HFF-Myc (cell line): ENCODE data around the gene RASL10B.
A peak's percentile ranks its signal among the peaks of the same experiment; 100 is the strongest.

Experiments
- DNase-seq: peaks from one replicate; pipeline ENCODE4 v3.0.0-alpha.2; 2011; ENCODE audit warnings: low read depth; ENCODE audit errors: extremely low read depth
- H3K4me3 ChIP-seq: replicated peaks from 2 replicates; pipeline ENCODE4 v1.5.1; 2011; ENCODE audit warnings: low read depth, mild to moderate bottlenecking, control low read depth, low read length
- TF ChIP-seq, protein P1 (sequence below): IDR thresholded peaks from 2 replicates; pipeline ENCODE4 v1.5.1; 2012; ENCODE audit warnings: mild to moderate bottlenecking, low read depth, low read length, control low read depth; ENCODE audit errors: missing control alignments

Gene RASL10B

DNA sequence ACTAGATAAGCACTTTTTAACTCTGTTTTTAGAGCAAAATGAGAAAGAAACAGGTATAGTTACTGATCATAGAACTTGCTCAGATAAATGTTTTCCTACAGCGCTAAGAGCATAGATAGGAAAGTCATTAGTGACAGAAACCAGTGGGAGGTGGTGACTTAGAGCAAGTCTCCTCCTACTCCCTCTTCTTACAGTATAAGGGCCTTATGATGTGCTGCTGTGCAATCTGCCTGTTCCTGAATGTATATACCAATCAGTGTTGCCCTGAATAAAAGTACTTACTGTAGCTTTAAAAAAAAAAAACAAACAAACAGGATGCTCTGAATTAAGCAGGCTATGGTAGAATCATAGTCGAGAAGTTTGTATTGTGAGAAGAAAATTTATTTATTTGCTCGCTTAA, 23.3 kb upstream of the RASL10B start:
- DNase-seq = no peak
- no peak overlapping the region for H3K4me3 ChIP-seq
- TF ChIP-seq, protein P1, sequence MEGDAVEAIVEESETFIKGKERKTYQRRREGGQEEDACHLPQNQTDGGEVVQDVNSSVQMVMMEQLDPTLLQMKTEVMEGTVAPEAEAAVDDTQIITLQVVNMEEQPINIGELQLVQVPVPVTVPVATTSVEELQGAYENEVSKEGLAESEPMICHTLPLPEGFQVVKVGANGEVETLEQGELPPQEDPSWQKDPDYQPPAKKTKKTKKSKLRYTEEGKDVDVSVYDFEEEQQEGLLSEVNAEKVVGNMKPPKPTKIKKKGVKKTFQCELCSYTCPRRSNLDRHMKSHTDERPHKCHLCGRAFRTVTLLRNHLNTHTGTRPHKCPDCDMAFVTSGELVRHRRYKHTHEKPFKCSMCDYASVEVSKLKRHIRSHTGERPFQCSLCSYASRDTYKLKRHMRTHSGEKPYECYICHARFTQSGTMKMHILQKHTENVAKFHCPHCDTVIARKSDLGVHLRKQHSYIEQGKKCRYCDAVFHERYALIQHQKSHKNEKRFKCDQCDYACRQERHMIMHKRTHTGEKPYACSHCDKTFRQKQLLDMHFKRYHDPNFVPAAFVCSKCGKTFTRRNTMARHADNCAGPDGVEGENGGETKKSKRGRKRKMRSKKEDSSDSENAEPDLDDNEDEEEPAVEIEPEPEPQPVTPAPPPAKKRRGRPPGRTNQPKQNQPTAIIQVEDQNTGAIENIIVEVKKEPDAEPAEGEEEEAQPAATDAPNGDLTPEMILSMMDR = no peak

DNA sequence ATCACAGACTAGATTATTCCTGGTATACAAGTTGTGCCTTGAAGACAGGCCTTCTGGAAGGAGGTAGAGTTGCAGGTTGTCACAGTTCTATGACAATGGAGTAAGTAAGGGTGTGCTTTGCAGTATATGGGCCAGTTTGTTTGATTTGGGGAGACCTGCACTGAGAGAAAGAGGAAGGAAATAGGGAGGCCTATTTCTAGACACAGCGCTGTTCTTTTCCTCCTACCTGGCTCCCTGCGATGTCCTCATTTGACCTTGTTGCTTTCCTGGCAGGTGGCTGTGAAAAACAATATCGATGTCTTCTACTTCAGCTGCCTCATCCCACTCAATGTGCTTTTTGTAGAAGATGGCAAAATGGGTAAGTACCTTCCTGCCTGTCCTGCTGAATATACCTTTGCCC, 22.5 kb upstream of the RASL10B start:
- DNase-seq = no peak
- TF ChIP-seq, protein P1 = no peak
- no peak overlapping the region for H3K4me3 ChIP-seq

DNA sequence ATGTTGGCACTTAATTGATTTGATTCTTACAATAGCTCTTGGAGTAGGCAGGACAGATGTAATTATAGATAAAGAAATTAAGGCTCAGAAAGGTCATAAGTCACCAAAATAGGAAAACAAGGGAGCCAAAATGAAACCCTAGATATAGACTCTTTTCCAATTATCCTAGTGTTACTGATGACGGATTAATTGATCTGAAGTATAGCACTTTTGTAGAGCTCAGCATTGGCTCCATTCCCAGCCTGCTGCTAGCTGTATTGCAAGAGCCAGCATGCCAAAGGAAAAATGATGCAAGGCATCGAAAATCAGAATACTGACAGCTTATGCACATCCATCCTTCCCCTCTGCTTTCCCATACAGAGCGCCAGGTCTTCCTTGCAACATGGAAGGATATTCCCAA, 21.6 kb upstream of the RASL10B start:
- H3K4me3 ChIP-seq = no peak overlapping the region
- no peak for DNase-seq
- TF ChIP-seq, protein P1 = no peak

DNA sequence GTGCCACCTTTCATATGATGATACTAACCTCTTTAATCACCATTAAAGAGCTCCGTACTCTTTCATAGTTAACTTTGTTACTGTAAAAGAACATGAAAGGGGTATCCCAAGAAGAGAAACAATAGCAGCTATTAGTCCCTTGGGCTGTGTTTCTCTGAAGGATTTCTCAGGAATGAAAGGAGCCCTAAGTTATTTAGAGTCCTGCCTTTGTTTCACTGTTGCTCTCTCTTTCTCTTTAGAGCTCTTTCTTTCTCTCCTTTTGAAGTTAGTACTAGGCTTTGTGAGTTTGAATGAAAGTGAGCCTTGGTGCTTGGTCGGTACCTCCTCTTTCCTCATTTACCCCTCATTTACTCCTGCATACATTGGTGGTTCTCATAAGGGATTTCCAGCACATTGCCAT, 20.5 kb upstream of the RASL10B start:
- no peak overlapping the region for H3K4me3 ChIP-seq
- DNase-seq = no peak
- TF ChIP-seq, protein P1 = no peak

DNA sequence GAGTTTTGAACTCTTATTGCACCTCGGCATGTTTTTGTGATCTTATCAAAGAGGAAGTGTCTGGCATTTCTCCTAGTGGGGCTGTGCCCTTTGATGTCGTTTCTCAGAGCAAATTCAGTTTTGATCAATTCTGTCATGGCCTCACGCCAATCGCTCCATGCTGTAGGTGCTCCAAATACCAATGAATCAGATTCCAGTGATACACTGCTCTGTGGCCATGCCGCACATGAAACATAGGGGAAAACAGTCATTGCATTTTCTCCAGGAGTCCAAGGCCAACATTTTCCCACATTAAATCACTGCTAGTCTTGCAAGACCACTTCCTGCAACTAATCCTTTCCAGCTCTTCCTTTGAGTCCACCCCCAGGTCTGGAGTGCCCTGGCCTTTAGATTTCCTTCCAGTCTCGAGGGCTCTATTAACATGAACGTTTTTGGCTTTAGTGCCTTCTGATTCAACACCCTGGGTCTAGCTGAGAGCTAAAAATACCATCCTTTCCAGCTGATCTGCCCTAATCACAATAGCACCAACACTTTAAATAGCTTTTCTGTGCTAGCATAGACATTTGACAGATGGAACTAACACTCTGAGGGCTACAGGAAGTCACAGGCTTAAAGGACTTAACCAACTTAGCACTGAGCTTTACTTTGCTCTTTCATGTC, 18.2 kb upstream of the RASL10B start:
- peak; percentile 57 for DNase-seq
- TF ChIP-seq, protein P1 = no peak
- no peak overlapping the region for H3K4me3 ChIP-seq

DNA sequence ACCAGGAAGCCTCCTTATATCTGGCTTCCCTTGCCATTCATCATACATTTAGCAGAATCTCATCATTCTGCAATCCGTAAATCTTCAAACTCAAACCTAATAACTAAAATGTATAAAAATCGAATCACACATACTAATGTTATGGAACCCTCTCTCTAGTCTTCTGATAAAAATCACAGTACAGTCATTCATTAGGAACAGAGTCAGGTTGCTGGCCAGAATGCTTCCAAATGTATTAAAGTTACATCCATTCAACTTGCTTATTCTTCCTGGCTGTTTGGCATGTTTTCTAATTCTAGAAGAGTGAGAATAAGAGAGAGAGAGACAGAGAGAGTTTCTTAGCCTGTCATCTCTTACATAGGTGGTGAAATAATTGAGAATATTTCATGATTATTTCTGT, 16.5 kb upstream of the RASL10B start:
- H3K4me3 ChIP-seq = no peak overlapping the region
- TF ChIP-seq, protein P1 = no peak
- no peak for DNase-seq

DNA sequence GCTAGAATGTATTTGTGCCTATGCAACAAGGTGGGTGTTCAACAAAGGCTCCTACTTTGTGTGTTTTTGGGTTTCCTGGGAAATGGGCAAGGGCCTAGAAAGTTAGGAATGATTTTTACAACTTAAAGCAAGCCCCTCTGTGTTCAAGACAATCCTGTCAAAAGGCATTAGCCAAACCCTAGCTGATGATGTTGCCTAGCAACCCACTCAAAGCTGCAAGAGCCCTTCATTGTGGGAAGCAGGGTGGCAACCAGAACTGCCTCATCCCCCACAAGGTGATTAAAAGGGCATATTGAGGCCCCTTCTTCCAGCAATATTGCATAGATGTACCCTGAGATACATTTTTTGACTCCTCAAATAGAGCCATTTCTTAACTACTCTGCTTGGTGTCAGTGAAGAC, 16.0 kb upstream of the RASL10B start:
- TF ChIP-seq, protein P1 = no peak
- no peak overlapping the region for H3K4me3 ChIP-seq
- DNase-seq = no peak
